GM13976 (cell line): Measurements from ENCODE around the gene HOXB6.

ENCODE experiments used
- DNase-seq: peaks from one replicate; pipeline ENCODE4 v3.0.0; 2012; ENCODE audit warnings: low spot score
- CTCF ChIP-seq: IDR thresholded peaks from 2 replicates; pipeline ENCODE4 v1.5.1; 2012; ENCODE audit warnings: borderline replicate concordance, mild to moderate bottlenecking; ENCODE audit not compliant: insufficient read depth; ENCODE audit errors: extremely low read depth, missing control alignments, control extremely low read depth
- in situ Hi-C: fragments of 300-500 bp; cut with MboI; formaldehyde crosslinking; loops from one replicate; pipeline ENCODE4 v1.12.0; 2022; ENCODE audit warnings: low sequenced_read_pairs, mixed read lengths, inconsistent platforms; ENCODE audit not compliant: unreplicated experiment

The HOXB6 gene

GRCh38 chr17:48644910-48645557 is 40.2 kb upstream of the HOXB6 start:
- no peak for DNase-seq
- in situ Hi-C loops, result no loop called here
- TF ChIP-seq CTCF, result no peak

DNA sequence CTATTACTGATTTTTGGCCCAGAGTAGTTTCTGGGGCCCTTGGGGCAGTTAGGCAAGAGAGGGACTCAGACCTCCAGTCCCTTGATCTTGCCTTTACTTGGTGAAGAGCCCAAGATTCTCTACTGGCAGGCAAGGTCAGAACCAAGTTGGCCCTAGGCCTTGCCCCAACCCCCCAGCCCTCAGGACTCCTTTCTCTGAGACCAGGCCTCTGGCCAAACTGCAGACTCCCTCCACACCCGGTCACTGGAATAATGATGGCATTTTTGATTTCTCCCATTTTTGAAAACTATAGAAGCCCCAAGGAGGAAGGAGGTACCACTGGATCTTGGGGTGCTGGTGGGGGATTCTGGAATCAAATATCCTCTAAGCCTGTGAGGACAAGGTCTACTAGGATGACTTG is 39.4 kb upstream of the HOXB6 start:
- DNase-seq, result no peak
- no peak for TF ChIP-seq CTCF
- in situ Hi-C loops, result no loop called here

DNA sequence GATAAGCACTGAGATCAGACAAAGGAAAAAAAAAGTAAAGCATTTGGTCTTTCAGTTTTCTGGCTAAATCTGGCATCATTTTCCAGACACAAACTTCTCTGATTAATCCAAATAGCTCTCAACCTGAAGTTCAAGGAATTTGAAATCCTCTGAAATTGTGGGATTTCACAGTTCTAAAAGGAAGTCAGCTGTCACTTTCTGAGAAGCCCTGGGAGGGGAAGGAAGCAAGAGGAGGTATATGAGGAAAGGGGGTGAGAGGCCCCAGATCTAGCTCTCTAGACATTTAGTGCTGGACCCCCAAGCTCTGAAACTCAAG is 38.9 kb upstream of the HOXB6 start:
- DNase-seq, result no peak
- in situ Hi-C loops, result no loop called here
- TF ChIP-seq CTCF, result no peak

DNA sequence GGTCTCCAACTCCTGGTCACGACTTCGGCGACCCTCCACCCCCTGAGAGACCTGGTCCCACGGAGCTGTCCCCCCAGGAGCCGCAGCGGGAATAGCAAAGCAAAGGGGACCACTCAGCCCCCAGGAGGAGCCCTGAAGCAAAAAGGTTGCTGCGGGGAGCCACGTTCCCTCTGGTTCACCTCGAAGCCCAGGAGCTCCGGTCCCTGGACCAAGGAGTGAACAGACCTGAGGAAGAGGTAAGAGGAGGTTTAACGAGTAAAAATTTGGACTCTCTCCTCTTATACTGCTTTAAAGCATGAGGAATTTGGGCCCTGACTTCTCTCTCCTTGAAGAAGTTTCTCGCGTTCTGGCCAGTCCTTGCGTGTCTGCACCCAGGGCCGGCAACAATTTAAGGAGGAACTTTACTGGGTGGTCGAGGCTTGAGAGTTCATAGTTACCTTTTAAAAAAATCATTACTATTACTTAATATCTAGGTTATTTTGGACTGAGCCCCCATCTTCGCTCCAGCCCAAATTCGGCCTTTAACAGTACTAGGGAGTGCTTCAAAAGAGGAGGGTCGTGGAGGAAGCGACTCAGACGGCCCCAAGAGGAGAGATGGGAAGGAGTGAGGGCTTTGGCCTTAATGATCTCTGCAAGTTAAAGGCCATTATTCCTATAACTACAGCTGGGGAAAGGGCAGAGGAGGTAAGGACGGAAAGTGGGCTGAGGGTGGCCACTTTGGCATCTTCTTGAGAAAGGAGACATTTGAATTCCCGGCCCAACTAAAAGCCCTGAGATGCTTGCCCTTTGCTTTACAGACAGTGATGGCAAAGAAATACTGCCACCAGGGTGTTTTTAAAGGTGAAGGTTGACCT is 38.3 kb upstream of the HOXB6 start:
- DNase-seq, result no peak
- in situ Hi-C loops, result no loop called here
- TF ChIP-seq CTCF, result no peak

DNA sequence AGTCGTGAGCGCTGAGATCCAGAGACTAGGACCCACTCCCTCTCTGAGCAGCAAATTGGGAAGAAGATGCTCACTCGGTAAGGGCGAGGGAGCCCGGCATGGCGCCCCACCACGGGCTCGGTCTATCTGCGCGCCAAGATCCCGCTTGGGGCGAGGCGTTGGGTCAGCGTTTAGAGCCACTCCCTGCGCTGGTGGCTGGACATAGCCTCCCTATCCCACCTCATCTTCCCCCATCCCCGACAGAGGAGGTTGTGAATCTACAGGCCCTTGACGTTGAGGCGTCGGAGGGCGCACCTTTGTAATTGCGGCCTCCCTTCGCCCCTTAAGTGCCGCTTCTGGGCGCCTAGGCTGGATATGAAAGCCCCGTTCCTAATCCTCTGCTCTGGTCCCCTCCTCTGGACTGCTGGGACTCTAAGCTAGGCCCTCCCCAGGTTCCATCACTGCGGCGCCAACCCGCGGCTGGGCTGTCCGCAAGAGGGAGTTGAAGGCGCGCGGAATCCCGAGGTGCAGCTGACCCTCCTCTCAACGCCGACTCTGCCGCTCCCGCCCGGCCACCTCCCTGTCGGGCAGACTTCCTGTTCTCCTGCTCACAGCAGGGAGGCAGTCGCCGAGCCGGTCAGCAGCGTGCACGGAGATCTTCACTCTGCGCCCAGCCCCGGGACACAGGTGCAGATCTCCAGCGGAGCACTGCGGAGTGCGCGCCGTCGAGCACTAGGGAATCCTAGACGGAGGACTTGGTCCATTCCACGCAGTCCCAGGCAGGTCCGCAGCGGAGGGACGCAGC is 37.5 kb upstream of the HOXB6 start:
- in situ Hi-C loops, result no loop called here
- no peak for DNase-seq

DNA sequence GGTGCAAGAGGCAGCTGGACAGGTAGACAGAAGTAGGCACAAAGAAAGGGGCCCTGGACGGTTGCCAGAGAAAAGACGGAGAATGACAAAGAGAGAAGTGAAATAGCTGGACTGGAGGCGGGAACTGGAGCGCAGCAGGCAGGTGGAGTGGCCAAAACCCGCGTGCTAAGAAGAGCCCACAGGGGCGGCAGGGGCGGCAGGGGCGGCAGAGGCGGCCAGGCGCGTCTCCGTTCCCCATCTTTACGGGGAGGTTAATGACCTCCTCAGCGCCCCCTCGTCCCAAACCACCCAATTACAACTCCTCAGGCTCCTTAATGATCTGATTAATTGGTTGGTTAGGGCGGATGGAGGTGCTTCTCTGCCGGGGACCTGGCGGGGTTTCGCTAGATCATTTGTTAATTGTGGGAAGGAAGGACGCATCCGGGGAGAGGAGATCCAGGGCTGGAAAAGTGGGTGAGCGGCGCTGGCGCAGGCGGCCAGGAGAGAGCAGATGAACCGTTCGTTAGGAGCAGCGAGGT is 36.8 kb upstream of the HOXB6 start:
- DNase-seq, result no peak
- TF ChIP-seq CTCF, result no peak
- in situ Hi-C loops, result no loop called here

More for the DNA sequence above, 37.5 kb upstream of the HOXB6 start:
- no peak for TF ChIP-seq CTCF
